HUDEP-2 (cell line): ENCODE results near the gene GRB10.
"Not testable (repeated sequence)": the region's sequence is repeated elsewhere in the genome, so short reads cannot be mapped to it uniquely, and the experiment has no call there.

Source experiments
- DNase-seq, 76 experiments: peaks; one replicate each; lab custom pipeline; 2025; ENCODE audit not compliant: unreplicated experiment in 76 of 76; lab: John Stamatoyannopoulos, UW

Gene GRB10

GRCh38 chr7:50781381-50782293 lies 1.1 kb downstream of the GRB10 start:
- DNase-seq = no peak

GRCh38 chr7:50780436-50780835 lies 2.3 kb downstream of the GRB10 start:
- DNase-seq = no peak

GRCh38 chr7:50779427-50779826 lies 3.3 kb downstream of the GRB10 start:
- DNase-seq = no peak

GRCh38 chr7:50778189-50778588 lies 4.5 kb downstream of the GRB10 start:
- DNase-seq = no peak

- no peak for DNase-seq
Observed at GRCh38 chr7:50775836-50776235, 6.9 kb downstream of the GRB10 start.

- DNase-seq = no peak
Observed at GRCh38 chr7:50775231-50775630, 7.5 kb downstream of the GRB10 start.

GRCh38 chr7:50774319-50774718 lies 8.4 kb downstream of the GRB10 start:
- no peak for DNase-seq

GRCh38 chr7:50773071-50773470 lies 9.6 kb downstream of the GRB10 start:
- not testable (repeated sequence) for DNase-seq

GRCh38 chr7:50771120-50772002 lies 11.3 kb downstream of the GRB10 start:
- DNase-seq = no peak

- DNase-seq = peak in 15 of 76 experiments; percentile 3 to 55 (median 27)
Observed at GRCh38 chr7:50768485-50769474, 13.9 kb downstream of the GRB10 start.

GRCh38 chr7:50766849-50767207 lies 15.9 kb downstream of the GRB10 start:
- no peak for DNase-seq

GRCh38 chr7:50766106-50766848 lies 16.4 kb downstream of the GRB10 start:
- DNase-seq = peak in 26 of 76 experiments; percentile 6 to 52 (median 18)

GRCh38 chr7:50762337-50762736 lies 20.4 kb downstream of the GRB10 start:
- no peak for DNase-seq

GRCh38 chr7:50761713-50762112 lies 21.0 kb downstream of the GRB10 start:
- DNase-seq = no peak

GRCh38 chr7:50757703-50758390 lies 24.8 kb downstream of the GRB10 start:
- no peak for DNase-seq

GRCh38 chr7:50756180-50756579 lies 26.5 kb downstream of the GRB10 start:
- DNase-seq = no peak

- DNase-seq = no peak
Observed at GRCh38 chr7:50754684-50755083, 28.0 kb downstream of the GRB10 start.

GRCh38 chr7:50754241-50754640 lies 28.5 kb downstream of the GRB10 start:
- no peak for DNase-seq

GRCh38 chr7:50752422-50752821 lies 30.3 kb downstream of the GRB10 start:
- DNase-seq = no peak
